HG03442 (cell line): ENCODE results near the gene ZNF423.

Experiments used
- ATAC-seq: cut with Tn5 transposase; IDR thresholded peaks from one replicate; pipeline ENCODE4 v1.9.1; 2021; ENCODE audit warnings: mild to moderate bottlenecking, moderate library complexity; ENCODE audit not compliant: unreplicated experiment

Gene ZNF423

DNA sequence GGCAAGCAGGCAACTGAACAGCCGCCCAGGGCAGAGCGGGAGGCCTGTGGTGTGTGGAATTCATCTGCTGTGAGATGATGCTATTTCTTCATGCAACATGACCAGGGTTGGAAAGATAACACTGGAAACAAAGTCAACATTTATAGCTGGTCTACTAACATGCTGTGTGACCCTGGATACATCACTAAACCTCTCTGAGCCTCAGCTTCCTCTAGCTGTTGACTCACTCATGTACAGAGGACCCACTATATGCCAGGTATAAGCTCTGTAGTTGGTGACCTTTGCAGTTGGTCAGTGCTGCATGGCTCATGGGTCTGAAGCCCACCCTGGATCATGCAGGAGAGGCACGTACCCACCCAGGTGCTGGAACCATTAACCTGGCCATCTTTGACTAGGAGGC is 180.9 kb downstream of the ZNF423 start:
- no peak for ATAC-seq

DNA sequence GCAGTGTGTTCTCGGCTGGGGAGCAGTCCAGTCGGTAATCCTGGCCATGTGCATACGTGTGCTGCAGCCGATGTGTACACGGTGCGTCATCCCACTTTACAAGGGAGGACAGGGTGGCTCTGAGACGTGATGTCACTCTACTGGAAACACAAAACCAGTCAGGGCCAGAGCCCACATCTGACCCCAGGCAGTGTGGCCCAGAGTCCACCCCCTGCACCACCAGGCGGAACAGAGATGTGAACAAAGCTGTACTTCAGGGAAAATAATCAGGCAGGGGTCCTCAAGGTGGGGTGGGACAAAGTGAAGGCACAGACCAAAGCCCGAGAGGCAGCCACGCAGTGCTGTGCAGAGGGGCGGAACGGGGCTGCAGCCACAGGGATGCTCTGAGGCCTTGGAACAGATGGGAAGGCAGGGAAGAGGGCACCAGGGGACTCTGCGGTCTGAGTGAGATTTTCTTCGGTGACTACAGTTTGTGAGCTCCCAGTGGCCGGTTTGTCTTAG is 181.5 kb downstream of the ZNF423 start:
- no peak for ATAC-seq

DNA sequence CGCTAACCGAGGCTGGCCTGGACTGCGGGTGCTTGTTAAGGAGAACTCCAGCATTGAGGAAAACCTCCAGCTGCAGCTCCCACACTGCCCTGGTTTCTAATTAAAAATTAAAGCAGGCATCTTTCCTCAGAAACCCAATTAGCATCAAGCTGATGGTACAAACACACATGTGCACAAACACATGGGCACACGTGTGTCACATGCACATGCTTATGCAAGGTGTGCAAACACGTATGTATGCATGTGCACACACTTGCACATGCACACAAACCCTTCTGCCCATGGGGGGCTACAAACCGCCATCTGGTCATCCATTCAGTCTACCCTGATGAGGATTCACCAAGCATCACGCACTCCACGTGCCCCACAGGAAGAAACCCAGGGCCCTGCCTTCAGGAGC is 182.5 kb downstream of the ZNF423 start:
- no peak for ATAC-seq

DNA sequence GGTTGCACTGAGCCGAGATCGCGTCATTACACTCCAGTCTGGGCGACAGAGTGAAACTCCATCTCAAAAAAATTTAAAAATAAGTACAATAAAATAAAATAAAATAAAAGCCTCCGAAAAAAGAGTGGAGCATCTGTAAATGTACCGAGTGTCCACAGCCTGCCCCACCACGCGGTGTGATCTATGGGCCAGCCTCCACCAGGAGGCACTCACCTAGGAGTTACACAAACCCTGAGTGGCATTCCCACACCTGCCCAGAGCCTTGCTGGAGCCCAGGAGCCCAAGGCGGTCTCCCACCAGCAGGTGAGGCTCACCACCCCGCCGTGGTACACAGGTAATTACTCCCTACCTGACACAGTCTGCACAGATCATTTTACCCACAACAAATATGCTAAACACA is 183.2 kb downstream of the ZNF423 start:
- no peak for ATAC-seq

DNA sequence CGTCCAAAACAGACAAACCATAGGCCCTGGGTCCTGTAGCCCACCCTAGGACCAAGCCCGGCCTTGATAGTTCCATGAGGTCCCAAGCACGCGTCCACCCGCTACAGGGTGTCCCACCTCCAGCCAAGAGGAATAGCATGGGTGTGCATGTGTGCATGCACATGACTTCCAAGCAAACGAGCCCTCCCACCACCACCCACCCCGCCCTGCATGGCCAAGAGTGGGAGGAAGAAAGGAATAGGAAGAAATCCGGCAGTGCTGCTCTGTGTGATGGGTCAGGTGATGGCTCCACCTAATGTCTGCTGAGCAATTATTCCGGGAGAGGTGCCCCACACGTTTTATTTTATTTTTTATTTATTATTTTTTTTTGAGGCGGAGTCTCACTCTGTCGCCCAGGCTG is 184.6 kb downstream of the ZNF423 start:
- no peak for ATAC-seq

DNA sequence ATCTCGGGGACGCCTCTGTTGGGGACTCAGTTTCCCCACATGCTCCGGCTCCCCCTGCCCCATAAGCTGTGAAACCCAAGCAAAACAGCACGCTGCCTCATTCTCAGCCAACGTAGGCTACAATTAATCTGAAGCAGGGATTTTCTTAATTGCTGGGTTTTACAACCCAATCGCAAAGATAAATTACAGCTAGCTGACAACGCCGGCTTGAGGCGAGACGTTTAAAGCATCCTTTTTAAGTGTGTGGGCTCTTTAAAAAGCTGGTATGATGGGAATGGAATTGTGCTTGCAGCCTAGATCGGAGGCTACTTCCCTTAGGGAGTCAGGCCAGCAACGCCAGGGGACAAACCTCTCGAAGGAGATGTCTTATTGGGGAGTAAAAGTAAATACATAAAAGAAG is 185.3 kb downstream of the ZNF423 start:
- no peak for ATAC-seq

DNA sequence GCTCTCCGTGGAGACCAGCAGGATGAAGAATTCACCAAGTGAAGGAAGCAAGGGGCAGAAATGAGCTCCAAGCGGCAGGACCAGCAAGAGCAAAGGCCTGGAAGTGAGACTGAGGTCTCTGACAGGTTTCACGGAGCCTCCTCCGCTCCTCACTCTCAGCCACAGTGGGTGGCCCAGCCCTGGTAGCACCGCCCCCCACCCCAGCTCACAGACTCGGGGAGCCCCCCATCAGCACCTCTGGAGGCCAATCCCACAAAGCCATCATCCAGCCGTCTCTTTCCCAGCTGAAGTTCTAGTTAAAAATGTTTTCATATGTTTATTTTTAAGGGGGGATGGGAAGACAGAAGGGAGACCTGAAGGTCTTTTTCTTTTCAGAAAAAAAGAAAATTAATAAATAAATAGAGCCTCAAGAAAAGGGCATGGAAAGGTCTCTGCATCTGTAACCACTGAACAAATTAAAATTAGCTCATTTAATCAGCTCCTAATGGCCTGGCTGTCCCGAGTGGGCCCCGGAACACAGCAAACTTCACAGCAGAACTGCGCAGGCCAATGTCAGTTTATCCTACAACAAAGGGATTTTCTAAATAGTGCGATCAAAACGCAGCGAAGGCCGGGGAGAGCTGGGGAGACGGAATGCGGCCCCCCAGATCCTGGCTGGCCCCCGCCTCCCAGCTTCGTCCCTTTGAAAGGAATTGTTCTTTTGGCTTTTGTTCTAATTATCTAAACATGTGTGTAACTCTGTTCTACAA is 190.3 kb downstream of the ZNF423 start:
- ATAC-seq = no peak

DNA sequence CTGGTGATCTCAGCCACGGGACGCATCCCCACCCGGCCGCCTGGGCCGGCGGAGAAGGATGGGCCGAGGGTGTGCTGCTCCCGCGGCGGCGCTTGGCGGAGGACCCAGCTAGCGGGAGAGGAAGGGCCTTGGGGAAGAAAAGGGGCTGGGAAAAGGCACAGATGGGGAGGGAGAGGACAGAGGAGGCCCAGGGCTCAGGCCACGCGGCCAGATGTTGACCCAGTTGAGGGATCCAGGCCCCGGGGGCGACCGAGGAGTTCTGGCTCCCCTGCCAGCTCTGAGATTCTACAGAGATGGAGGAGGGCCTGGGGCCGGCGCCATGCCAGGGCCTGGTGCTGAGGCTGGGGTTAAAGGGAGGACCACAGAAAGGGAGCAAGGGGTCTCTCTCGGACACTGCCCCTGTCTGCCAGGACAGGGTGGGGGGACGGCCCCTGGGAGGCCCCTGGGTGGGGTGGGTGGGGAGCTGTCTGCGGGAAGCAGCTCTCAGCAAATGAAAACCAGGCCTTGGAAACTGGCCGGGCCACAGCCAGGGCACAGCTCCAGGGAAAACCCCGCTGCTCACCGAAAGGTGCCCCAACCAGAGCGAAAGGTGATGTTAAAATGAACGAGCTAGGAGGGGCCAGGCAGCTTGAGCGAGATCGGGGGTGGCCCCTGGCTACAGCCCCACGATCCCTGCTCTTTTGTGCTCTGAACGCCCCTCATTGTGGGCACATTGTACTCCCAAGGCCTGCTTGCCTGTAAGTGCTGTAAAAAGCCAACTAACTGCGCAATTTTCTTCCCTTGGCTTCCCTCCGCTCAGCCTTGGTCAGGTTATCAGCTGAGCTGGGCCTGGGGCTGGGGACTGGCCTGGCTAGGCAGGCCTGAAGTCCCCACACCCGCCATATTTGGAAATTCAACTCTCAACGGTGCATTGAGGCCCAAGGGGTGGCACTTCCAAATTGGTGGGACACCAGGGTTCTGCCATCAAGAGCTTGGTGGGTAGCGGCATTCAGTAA is 191.4 kb downstream of the ZNF423 start:
- no peak for ATAC-seq

DNA sequence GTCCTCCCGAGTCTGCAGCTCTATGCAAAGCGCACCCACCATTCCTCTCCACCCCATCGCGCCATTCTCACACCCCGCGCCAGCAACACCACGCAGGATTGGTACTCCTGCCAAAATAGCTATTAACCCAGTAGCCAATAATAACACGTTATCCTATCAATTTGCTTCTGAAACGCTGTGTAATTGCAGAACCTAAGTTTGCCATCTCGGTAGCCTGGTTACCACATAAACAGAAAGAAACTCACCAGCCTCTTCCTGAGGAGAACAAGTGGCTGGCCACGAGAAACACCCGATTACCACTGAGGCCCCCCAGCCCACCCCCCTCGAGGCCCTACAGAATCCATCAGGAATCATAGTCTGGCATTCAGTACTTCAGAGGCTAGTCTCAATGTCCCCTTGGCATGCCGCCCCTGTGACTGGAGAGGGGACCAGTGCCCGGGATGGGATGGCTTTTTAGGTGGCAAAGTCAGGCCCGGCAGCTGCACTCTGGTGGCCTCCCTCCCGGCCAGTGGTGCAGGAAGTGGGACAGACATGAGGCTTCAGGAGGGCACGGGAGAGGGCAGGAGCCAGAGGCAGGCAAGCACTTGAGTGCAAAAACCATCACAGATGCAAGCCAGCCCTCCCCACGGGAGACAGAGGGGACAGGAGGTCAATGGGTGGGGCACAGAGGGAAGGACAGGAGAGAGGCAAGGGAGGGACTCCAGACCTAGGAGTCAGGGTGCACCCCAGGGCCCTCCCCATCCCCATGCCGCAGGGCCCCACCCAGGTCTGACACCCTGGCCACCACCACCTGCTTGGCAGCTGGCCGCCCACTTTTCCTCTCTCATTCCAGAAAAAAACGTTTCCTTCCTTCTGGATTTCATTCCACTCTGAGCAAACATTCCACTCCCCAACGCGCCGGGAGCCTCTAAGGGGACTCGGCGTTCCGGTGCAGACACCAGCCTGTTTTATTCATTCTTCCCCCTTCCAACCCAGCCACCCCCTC is 192.5 kb downstream of the ZNF423 start:
- no peak for ATAC-seq

DNA sequence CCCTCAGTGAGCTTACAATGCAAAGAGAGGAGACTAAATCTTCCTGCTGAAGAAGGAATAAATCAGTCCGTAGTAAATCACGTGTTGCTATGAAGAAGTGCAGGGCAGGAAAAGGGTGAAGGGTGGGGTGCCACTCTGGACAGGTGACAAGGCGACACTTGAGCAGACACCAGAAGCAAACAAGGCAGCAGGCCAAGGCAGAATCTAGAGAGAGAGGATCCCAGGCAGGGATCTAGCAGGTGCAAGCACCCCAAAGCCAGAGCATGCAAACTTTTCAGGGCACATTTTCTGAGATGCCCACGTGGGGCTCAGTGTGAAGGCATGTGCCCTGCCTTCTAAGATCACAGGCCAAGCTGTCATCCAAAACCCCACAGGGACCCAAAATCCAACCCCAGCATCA is 193.3 kb downstream of the ZNF423 start:
- ATAC-seq = no peak

DNA sequence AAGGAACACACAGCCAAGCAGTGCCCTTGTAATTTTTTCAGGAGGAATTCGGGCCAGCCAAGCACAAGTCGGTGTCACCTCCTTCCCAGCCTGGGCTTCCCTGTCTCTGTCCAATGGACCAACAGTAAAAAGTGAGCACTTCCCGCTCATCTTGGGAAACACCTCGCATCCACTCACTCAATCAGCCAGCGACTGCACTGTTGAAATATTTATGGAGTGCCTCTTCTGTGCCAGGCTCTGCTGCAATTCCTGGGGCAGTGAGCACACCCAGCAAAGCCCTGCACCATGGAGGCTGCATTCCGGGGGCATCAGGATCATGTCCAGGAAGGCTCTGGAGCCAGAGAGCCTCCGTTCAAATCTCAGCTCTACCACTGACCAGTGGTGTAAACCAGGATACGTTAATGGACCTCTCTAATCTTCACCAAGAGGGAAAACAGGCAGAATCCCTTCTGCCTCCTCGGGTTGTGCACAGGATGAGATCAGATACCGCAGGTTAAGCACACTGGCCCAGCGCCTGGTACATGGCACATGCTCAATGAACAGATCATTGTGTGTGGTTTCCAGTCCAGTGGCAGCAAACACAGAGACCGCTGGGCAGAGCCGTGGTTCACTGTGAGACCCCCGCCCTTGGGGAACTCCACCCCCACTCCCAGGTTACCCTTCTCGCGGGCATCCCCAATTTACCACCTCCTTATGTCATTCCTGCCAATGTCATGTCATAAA is 194.3 kb downstream of the ZNF423 start:
- no peak for ATAC-seq

DNA sequence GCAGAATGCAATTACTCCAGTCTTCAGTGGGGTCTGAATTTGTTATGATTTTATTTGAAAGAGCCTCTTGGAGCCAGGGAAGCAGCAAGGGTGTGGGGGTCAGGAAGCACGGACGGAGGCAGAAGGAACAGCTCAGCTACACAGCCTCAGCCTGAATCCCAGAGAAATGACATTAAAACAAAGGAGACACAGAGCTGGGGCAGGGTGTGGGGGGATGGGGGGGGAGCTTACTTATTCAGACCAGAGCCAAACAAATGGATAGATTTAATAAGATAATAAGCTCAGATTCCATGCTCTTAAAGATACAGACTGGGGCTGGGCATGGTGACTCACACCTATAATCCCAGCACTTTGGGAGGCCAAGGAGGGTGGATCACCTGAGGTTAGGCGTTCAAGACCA is 195.3 kb downstream of the ZNF423 start:
- ATAC-seq = no peak

DNA sequence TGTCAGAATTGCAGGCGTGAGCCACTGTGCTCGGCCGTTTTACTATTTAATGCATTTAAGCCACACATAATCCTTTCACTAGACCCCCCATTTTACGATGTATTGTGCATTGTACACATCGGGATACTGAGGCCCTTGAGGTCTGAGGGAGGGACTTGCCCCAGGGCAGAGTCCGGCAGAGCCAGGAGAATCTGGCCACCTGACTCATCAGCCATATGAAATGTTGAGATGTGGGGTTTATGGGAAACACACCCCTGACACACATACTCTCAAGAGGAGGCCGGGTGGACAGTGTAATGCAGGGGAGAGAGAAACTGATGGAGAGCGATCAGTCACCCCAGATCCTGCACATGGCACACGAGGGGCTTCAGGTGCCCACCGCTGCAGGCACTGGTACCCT is 196.6 kb downstream of the ZNF423 start:
- ATAC-seq = no peak

DNA sequence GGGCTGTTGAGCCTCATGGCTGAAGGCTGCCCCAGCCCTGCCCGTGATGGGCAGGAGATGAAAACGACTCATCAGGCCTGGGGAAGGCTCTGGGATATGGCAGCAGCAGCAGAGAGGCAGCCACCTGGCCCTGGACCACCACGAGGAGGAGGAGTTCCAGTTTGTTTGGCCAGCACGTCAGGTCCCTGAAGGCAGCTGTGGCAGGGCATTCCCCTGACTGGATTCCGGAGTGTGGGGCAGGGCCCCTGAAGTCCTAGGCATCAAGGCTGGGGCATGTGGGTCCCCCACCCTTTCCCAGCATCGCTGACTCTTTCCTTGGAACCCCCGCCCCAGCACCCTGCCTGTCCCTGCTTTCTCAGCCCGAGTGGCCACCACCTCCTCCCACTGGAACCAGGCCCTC is 197.4 kb downstream of the ZNF423 start:
- no peak for ATAC-seq

DNA sequence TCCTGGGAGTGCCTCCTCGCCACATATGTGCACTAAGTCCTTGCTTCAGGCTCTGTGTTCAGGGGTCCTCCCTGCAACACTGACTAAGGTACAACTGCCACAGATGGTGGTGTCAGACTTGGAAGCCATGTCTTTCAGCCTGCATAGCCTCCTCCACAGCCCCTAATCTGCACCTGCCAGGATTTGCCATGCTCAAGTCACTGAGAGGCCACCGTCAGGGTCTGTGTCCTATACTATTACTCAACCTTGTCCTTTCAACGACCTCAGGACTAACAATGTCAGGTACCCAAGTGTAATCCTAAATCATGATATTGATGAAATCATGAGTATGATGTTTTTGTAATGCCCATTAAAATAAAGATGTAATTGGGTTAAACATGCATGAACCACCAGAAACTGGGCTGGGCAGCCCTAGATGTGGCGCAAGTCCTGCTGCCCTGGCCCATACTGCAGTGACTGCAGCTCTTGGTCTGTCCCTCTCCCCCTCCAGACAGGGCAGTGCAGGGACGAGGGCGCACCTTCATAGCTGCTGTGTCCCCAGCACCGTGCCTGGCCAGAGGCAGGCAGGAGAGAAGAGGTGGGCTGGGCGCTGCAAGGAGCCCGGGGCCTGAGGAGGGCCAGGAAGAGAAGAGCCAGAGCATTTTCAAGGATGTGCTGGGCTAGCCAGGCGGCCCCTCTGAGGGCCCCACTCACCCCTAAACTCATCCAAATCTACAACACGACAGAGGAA is 198.0 kb downstream of the ZNF423 start:
- ATAC-seq = no peak

DNA sequence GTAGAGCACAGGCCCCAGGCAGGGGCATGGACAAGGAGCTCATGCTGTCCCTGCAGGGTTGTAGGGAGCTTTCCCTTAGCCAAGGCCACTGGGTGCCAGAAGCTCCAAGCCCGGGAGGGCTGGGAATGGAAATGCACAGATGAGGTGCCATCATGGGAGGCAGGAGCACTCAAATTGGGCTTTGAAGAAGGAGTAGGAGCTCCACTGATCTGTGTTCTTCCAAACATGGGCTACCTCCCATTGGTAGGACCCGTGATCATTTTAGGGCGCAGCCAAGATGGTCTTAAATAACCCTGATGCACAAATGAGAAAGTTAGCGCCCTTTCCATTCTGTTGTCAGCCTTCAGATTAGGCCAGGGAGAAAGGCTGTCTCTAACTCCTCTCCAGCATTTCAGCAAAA is 201.5 kb downstream of the ZNF423 start:
- no peak for ATAC-seq

DNA sequence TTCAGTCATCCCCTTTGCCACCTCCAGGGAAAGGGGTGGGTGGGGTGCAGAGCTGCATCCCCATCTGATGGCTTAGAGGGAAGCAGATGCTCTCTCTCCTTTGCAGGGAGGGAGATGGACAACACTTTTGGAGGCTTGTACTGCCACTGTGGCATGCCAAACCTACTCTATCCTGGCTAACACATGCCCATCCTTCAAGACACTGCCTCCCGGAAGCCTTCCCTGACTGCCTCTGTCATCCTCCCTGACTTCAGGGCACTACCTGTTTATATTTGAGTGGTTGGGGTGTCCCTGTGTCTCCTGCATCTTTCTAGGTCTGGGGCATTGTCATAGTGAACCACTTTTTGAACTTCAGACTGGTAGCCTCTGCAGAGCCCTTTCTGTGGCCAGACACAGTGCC is 202.3 kb downstream of the ZNF423 start:
- ATAC-seq = no peak

DNA sequence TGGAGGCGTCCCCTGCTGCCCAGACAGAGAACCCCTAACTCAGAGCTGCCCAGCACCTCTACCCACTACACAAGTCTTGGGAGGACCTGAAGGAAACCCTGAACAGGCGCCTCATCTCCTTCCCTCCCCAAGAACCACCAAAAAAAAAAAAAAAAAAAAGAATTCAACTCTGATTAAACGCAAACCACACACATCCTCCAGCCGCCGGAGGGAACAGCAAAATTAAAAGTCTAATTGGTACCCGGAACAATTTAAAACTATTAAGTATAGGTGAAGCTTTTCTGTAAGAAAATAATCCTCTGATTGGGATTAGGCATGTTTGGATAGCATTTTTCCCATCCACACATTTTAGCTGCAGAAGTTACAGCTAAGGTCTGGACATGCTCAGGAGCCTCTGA is 202.7 kb downstream of the ZNF423 start:
- no peak for ATAC-seq

DNA sequence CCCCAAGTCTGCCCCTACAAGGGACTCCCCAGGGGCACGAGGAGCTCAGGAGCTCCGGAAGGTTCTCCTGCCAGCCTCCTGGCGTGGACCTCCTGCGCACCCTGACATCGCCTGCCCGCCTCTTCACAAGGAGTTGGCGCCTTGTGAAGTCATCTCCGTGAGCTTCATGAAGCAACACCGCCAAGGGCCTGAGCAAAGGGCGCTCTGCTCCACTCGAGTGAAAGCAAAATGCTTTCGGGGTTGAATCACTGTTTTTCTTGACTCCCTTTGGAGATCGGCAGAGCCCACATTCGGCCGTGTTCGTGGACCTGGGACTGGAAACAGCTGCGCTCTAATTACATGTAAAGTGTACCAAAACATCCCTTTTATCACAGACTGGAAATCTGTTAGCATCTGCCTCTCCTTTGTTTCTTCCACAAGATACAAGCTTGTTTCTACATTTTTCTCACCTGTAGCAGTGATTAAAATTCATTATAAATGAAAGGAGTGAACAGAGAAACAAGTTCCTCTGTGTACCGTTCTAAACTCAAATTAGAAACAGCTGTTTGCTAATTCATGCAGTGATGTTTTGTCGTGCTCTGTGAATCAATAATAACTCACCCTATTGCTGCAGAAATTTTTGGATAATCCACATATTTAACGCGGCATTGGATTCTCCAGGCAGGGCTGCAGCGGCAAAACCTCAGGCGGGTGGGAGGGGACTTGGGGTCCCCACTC is 203.3 kb downstream of the ZNF423 start:
- ATAC-seq = no peak
